T-helper 9 cell (primary cell): ENCODE data around the gene PTPRN2.
"Not testable (repeated sequence)": the region's sequence is repeated elsewhere in the genome, so short reads cannot be mapped to it uniquely, and the experiment has no call there.

Experiments
- DNase-seq: peaks from one replicate; pipeline ENCODE4 v3.0.0-alpha.2; 2020

The PTPRN2 gene

DNA sequence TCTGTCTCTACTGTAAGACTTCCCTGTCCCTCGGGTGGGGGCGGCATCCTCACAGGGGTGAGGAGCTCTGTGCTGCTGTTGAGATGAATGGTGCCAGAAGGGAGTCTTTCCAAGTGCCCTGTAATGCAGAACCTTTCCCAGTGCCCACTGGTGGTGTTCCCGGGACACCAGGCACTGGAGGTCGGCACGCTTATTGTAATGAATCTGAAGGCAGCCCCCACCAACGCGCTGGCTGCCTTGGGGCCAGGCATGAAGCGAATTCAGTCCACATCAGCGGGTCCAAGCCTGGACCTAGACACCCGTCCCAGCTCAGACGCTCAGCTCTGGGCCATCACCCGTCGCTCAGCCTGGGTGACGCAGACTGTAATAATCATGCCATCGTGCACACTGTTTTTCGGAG, 658.0 kb downstream of the PTPRN2 start:
- DNase-seq, result no peak

DNA sequence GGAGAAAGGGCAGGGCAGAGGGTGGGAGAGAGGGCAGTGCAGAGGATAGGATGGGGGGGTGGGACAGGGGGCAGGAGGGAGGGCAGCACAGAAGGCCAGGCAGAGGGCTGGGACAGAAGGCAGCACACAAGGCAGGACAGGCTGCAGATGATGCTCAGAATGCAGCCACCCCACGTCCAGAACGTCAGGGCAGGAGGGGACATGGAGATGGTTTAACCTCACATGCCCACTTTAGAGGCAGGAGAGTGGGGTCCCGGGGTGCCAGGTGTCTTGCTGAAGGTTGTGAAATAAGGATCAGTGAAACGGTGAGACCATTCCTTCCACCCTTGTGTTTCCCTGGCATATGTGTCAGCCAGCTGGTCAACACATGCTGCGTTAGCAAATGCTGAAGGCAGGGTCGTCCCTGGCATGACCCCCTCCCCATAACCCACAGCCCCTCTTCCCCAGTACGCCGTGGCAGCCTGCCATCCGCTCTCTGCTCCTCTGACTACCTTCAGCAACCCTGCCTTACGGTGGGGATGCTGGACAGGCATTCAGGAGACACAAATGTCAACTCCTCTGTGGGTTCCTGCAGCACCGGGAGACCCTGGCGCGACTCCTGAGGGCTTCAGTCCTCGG, 658.7 kb downstream of the PTPRN2 start:
- no peak for DNase-seq

DNA sequence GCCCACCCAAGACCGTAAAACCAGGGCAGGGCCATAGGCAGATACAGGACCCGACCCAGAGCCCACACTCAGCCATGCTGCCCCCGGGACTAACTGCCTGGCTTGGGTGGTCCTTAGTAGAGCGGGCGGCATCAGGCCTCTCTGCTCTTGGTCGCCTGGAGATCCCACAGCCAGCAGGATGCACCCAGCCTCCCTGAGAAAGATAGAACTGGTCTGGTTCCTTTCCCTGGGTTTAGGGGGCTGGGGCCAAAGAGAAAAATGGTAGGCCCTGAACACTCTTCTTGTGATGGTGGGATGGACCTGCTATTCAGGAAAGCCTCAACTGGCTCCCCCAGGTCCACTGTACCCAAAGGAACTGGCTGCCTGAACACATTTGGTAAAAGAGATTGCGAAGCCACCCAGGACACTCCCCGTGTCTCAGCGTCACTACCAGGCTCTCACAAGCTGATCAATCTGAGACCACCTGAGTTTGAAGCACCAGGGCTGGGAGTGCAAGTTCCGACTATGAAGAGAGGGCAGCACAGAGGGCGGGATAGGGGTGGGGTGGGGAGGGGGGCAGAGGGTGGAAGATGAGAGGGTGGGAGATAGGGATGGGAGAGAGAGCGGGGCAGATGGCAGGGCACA, 659.3 kb downstream of the PTPRN2 start:
- DNase-seq, result no peak

DNA sequence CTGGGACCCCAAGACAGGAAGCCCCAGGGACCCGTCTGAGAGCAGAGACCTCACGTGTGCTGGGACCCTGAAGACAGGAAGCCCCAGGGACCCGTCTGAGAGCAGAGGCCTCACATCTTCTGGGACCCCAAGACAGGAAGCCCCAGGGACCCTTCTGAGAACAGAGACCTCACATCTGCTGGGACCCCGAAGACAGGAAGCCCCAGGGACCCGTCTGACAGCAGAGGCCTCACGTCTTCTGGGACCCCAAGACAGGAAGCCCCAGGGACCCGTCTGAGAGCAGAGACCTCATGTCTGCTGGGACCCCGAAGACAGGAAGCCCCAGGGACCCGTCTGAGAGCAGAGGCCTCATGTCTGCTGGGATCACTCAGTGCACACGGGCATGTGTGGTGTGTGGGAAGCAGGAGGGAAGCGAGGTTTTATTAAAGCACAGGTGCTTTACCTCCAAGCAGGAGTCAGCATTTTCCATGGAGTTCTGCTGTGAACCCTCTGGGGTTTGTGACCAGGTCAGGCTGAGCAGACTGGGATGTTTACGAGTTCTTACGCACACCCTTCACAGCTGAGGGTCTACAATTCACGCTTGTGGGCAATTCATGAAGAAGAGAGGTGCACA, 660.2 kb downstream of the PTPRN2 start:
- no peak for DNase-seq

DNA sequence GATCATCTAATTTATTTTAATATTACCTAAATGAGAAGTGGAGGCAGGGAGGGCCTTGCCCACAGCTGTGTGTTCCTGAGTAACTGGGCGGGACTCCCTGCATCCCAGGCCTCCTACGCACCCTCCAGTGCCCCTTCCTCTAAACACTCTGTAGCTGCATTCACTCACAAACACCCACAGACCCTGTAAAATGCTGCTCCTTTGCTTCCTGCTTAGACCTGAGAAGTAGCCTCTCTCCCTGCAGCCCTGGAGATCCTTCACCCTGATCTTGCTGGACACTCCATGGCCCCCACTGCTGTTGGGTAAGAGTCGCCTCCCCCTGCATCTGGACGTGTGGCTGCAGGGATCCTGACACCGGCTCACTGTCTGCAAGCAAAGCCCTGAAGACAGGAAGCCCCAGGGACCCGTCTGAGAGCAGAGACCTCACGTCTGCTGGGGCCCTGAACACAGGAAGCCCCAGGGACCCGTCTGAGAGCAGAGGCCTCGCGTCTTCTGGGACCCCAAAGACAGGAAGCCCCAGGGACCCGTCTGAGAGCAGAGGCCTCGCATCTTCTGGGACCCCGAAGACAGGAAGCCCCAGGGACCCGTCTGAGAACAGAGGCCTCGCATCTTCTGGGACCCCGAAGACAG, 661.0 kb downstream of the PTPRN2 start:
- no peak for DNase-seq

DNA sequence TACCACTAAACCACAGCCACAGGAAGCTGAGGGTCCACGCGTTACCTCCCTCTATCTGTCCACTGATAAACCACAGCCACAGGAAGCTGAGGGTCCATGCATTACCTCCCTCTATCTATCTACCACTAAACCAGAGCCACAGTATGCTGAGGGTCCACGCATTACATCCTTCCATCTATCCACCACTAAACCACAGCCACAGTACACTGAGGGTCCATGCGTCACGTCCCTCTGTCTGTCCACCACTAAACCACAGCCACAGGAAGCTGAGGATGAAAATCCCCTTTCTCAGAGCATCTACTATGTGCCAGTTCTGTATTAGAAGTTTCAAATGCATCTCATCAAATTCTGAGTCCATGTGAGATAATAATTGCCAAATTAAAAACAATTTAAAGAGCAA, 661.5 kb downstream of the PTPRN2 start:
- DNase-seq, result no peak

DNA sequence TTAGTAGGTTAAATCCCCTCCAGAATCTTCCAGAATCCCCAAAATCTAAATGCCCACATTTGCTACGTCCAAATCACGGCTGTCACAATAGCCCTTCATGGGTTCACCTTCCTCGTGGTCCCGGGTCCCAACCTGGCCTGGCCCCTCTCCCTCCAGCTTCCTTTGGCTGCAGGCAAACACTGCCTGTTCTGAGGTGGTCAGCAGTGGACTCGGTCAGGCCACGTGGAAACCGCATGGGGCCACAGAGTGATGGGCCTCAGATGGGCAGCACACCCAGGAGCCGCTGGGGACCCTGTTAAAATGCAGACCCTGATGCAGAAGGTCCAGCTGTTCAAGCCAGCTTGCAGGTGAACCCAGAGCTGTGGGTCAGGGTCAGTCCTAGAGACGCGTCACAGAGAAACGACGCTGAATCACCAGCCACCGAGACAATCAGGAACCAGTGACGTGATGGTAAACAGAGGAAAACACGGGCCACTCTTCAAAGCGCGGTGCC, 662.2 kb downstream of the PTPRN2 start:
- no peak for DNase-seq

DNA sequence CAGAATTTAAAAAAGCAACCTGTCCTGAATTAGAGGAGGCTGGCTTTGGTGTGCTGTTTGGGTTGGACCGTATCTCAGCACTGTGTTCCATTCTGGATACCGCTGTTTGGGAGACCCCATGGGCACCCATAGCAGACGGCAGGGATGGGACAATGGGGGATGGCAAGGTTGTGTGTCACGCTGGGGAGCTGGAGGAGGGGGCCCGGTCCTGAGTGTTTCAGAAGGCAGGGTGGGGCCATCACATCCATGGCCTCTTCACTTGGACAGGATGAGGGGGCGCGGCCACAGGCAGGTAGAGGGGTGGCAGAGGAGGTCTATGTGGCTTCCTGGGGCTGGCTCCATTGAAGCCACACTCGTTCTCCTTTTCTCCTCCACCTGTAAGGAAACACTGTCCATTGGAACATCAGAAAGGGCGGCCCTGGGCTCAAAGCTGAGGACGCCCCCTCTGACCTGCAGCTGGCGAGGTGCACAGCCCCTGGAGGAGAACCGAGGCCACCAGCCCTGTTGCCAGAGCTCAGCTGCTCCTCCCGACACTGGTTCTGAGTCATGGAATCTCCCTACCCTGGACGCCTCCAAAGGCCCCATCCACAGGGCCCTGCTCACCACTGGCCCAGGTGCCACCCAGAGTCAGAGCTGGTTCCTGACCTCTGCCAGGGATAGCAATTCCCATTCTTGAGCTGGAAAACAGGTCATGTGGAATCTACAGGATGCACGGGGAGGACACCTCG, 663.6 kb downstream of the PTPRN2 start:
- DNase-seq, result no peak

DNA sequence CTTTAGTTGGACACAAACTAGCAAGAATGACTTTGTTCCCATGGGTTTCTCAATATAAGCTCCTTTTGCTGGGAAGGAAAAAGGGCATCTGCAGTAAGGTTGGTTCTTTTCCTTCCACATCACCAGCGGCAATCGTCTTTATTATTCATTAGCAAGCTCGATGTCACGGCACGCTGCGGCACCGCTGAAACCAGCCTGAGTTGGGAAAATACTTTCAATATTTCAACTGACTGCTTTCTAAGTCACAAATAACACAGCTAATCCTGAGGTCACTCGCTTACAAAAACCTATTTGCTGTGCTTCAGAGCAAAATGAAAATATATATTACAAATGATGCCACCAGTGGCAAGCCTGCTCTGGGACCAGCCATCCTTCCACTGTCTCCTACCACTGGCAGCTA, 665.0 kb downstream of the PTPRN2 start:
- no peak for DNase-seq

DNA sequence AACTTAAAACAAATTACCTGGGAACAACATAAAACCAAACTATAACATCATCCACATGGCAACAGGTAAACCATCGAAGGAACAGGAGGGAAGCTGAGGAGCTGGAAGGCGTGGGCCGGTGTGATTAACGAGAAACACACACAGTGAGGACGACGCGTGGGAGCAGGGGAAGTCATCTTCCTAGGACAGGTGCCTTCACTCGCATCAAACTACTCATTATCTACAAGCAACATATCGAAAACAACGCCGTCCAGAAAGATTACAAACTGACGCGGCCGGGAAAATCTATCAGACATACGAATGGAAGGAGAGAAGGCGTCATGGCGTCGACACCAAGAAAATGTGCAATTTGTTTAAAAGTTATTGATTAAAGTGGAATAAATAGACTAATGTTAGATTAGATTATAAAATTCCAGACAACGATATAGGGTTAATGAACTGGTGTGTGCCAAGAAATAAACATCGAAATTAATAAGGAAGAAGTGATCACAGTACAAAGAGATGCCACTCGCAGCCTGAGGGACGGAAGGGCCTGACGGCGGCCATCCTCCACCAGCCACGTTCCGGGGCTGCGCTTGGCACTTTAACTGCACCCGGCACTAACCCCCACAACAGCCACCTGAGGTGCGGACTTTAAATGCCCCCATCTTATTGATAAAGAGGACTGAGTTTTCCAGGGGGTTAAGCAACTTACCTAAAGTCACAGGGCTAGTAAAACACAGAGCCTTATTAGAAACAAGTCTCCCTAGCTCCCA, 669.1 kb downstream of the PTPRN2 start:
- no peak for DNase-seq

DNA sequence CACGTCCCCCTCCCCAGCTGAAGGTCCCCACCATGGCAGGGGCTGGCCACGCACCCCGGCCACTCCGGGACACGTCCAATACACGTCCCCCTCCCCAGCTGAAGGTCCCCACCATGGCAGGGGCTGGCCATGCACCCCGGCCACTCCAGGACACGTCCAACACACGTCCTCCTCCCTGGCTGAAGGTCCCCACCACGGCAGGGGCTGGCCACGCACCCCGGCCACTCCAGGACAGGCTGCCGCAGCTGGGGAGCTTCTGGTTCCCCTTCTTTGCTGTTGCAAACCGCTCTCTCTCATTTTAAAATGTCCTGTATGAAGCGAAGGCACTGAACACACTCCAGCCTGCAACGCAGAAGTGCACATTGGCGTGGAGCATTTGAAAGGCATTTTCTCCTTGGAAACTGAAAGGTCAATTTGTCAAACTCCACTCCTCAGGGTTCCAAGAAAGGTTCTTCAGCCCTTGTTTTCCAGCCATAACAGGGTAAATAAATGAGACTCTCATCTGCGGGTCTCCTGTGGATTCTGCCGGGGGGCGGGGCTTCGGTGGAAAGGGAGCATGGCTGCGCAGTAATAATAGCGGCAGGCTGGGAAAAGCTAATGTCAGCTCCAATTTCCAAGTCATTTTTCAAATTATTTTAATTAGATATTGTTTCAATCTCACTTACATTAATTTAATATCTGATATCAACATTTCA, 670.5 kb downstream of the PTPRN2 start:
- no peak for DNase-seq

DNA sequence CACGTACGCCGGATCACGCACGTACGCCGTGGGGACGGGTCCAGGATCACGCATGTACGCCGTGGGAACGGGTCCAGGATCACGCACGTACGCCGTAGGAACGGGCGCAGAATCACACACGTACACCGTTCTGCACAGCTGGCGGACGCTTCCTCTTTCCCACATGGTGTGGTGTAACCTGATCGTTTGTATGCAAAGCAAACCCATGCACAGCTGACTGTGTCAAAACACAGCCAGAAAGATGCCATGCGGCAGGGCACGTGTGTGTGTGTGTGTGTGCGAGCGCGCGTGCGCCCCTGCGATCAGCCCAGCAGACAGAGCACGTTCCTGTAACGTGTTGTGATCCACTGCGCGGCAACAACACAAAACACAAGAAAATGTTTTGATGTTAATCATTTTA, 677.2 kb downstream of the PTPRN2 start:
- DNase-seq, result no peak

DNA sequence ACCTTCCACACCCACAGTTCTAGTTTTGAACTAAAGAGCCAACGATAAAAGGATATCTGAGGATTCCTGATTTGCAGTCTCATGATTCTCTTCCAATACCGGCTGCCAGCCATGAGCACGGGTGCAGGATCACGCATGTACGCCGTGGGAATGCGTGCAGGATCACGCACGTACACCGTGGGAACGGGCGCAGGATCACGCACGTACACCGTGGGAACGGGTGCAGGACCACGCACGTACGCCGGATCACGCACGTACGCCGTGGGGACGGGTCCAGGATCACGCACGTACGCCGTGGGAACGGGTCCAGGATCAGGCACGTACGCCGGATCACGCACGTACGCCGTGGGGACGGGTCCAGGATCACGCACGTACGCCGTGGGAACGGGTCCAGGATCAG, 677.6 kb downstream of the PTPRN2 start:
- not testable (repeated sequence) for DNase-seq

DNA sequence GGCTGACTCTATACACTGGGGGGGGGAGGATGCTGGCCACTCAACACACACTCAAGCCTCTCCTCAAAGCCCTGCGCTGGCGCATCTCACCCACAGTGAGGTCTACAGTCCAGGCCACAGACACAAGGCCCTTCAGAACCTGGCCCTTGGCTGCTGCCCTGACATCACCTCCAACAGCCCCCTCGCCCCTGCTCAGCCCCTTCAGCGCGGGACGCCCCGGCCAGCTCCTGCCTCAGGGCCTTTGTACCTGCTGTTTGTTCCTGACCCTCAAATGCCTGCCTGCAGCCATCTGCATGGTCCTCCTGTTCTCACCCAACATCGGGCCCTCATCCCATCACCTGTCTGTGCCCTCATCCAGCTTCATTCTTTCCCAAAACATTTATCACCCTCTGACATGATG, 678.3 kb downstream of the PTPRN2 start:
- DNase-seq, result no peak

DNA sequence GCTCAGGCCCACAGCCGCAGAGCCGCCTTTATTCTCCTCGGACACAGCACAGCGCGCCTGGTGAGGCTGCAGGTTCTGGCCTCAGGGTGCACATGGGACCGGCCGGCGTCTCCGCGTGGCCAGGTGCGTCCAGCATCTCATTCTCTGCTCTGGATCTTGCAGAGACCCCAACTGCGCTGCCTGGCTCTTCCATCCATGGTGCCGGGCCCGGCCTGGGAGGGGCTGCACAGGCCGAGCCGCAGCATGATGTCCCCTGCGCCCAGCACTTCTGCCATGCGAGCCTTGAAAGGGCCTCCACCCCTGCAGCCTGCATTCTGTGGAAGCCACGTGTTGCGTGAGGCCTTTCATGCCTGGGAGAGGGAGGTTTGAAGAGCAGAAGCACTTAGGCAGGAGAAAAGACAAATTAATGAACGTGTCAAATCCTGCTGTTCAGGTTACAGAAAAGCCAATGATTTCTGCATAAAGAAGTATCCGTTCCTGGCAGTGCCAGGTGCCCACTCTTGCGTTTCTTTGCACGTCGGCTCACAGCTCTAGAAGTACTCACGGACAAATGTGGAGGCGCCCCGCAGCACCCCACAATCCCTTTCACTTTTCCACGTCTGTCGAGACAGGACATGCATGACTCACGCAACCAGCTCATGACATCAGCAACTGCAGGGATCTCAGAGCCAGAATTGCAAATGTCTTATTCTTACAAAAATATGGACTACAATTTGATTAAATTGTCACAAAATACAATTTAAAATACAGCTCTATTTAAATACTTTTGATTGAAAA, 679.4 kb downstream of the PTPRN2 start:
- no peak for DNase-seq

DNA sequence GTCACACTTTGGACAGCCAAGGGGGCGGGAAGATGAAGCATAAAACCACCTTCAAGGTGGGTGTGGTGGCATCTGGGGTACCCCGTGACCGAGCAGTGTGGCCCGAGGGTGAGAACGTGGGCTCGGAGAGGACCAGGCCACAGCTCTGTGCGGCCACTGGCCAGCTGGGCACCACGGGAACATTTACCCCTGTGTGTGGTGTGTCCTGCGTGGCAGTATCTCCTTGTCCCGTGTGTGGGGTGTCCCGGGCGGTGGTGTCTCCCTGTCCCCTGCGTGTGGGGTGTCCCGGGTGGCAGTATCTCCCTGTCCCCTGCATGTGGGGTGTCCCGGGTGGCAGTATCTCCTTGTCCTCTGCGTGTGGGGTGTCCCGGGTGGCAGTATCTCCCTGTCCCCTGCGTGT, 680.5 kb downstream of the PTPRN2 start:
- DNase-seq, result no peak

DNA sequence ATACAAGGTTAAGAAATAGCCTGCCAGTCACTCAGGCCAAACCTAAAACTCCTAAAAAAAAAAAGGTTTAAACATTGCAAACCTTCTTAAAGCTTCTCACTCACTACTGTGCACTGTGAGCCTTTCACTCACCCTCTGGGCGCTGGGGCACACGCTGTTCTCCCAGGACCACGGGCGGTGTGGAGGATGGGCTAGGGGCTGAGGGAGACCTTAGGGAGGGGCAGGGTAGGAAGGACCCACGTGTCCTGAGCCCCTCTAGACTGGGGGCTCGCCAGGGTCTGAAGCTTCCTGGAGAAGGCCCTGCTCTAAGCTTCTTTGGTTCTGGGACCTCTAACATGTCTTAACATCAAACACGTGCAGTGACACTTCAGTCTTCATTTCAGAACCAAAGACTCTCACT, 681.0 kb downstream of the PTPRN2 start:
- DNase-seq, result no peak

DNA sequence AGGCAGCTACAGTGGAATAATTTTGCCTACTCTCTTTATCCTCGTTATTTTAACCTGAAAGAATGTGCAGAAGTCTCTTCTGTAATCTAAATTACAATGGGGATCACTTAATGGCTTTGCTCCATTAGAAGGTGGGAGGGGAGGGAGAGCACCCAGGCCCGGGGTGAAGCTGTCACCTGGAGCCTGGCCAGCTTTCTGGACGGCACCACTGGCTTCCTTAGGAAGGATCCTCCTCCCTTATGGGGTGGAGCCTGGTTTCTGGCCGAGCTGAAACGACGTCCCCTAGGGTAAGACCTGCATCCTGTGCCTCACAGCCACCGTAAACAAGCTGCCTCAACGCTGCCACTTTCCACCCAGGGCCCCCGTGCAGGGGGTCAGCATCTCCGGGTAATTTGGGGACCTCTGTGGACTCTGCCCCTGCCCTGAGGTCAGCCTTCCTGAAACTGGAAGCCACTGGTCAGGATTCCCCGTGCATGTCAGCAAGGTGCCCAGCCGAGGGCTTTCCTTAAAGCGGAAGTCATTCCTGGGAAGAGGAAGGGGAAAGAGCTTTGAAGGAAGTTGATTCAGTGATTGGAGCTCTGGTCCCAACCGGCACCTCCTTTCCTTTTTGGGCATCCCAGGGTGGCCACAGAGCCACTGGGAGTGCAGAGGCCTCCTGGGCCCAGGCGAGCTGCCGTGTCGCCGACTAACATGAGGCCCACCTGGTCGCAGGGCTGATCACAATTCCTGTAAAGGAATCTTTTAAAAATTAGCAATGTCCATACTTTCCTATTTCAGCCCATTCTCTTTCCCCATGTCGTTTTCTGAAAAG, 681.8 kb downstream of the PTPRN2 start:
- no peak for DNase-seq

DNA sequence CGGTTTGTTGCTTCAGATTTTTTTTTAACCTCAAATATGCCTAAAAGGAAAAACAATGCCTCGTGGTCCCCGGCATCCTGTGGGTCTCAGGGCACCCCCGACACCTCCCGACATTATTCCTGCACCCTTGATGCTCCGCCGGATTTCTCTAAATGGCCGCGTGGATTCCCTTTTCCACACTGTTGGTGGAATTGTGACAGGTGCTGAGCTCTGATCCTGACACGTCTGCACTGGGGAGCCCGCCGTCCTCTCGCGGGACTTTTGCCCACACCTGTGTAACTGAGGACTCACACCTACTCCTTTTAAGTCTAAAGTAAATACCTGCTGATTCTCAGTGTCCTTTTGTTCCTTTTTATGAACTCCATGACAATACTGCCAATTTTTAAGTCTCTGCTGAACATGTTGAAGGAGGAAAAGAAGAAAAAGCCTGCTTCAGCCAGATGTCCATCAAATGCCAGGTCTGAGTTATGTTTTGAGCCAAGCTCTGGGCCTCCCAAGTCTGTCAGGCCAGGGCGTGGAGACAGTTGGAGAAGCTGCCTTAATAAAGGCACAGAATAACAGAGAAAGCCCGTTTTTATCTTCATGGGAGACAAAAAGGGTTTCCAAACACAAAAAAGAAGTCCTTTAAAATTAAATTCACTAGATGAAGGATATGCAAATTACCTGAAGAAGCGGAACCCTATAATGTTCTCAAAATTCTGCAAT, 682.6 kb downstream of the PTPRN2 start:
- DNase-seq, result no peak
